GM23338 (cell line): Measurements from ENCODE around the gene KLHL36.

ENCODE experiments used
- POLR2AphosphoS5 ChIP-seq: IDR thresholded peaks from 2 replicates; pipeline ENCODE4 v1.6.1; 2016; ENCODE audit warnings: antibody characterized with exemption, low read depth
- STAT1 ChIP-seq: IDR thresholded peaks from one replicate; pipeline ENCODE4 v1.6.1; 2016; ENCODE audit warnings: antibody characterized with exemption; ENCODE audit not compliant: unreplicated experiment

- TF ChIP-seq STAT1 (no peak), POLR2AphosphoS5 (no peak)
Observed at GRCh38 chr16:84605339-84605848, 42.9 kb upstream of the KLHL36 start.
